OCI-LY7 (cell line): ENCODE results near the gene TCTN1. TPM values are rescaled to one million over a fixed set of nuclear protein-coding genes. Genes with fewer than 3 reads are reported as not detected.
"Not testable (repeated sequence)": the region's sequence is repeated elsewhere in the genome, so short reads cannot be mapped to it uniquely, and the experiment has no call there.

ENCODE experiments used
- BruUV-seq: library from RNA; stranded (reverse); fragments of 400-500 nt; replicated peaks from 2 replicates; lab custom pipeline; 2021; lab: Mats Ljungman, UMichigan
- CTCF ChIA-PET: fragments of 300-600 bp; sonication (Branson Sonifier 250); formaldehyde crosslinking; loops from one replicate; lab custom pipeline; 2022; ENCODE audit warnings: antibody characterized with exemption; ENCODE audit not compliant: unreplicated experiment; lab: Charles Lee
- POLR2A ChIA-PET: fragments of 300-600 bp; sonication (Branson Sonifier 250); formaldehyde crosslinking; loops from one replicate; lab custom pipeline; 2022; ENCODE audit warnings: antibody characterized with exemption; lab: Charles Lee
- DNase-seq: peaks from one replicate; pipeline ENCODE4 v3.0.0-alpha.2; 2015; ENCODE audit warnings: low spot score
- H2AFZ ChIP-seq: fragments of 200-600 bp; sonication (generic), shearing (Covaris generic); 2 replicates; pipeline ENCODE4 v1.6.1; 2014; ENCODE audit warnings: mild to moderate bottlenecking, antibody characterized with exemption, low read length, moderate library complexity
- H3K27ac ChIP-seq: fragments of 200-600 bp; sonication (generic); 2 replicates; pipeline ENCODE4 v1.5.1; 2014; ENCODE audit warnings: mixed run types, low read depth, mild to moderate bottlenecking, moderate library complexity, low read length, inconsistent platforms; ENCODE audit not compliant: poor library complexity, severe bottlenecking
- H3K36me3 ChIP-seq: fragments of 200-600 bp; sonication (generic); 2 replicates; pipeline ENCODE4 v1.6.1; 2014; ENCODE audit warnings: mild to moderate bottlenecking, antibody characterized with exemption, low read length, moderate library complexity, mixed read lengths; ENCODE audit not compliant: insufficient read depth
- H3K4me1 ChIP-seq: fragments of 200-600 bp; sonication (generic); 2 replicates; pipeline ENCODE4 v1.5.1; 2014; ENCODE audit warnings: mild to moderate bottlenecking, low read length; ENCODE audit not compliant: insufficient read depth, poor library complexity, severe bottlenecking
- H3K4me2 ChIP-seq: fragments of 200-600 bp; sonication (generic); 2 replicates; pipeline ENCODE4 v1.6.1; 2014; ENCODE audit warnings: mild to moderate bottlenecking, low read length
- H3K4me3 ChIP-seq: fragments of 200-600 bp; sonication (generic); 2 replicates; pipeline ENCODE4 v1.5.1; 2014; ENCODE audit warnings: mild to moderate bottlenecking, low read depth, low read length; ENCODE audit not compliant: poor library complexity, severe bottlenecking
- H3K79me2 ChIP-seq: fragments of 200-600 bp; sonication (generic); 2 replicates; pipeline ENCODE4 v1.6.1; 2016; ENCODE audit warnings: low read depth, mild to moderate bottlenecking, low read length, moderate library complexity, mixed read lengths; ENCODE audit not compliant: insufficient read depth
- H3K9me2 ChIP-seq: fragments of 200-600 bp; sonication (generic); 2 replicates; pipeline ENCODE4 v1.6.1; 2016; ENCODE audit warnings: mild to moderate bottlenecking, low read length, mixed read lengths; ENCODE audit not compliant: insufficient read depth
- H3K9me3 ChIP-seq: fragments of 200-600 bp; sonication (generic); 2 replicates; pipeline ENCODE4 v1.6.1; 2014; ENCODE audit warnings: mild to moderate bottlenecking, mixed run types, low read length, mixed read lengths
- H4K20me1 ChIP-seq: fragments of 200-600 bp; sonication (generic); 2 replicates; pipeline ENCODE4 v1.6.1; 2014; ENCODE audit warnings: mild to moderate bottlenecking, antibody characterized with exemption, low read length, moderate library complexity, mixed read lengths; ENCODE audit not compliant: insufficient read depth
- EZH2phosphoT487 ChIP-seq: fragments of 200-600 bp; sonication (generic); IDR thresholded peaks from 2 replicates; pipeline ENCODE4 v1.6.1; 2018; ENCODE audit warnings: low read depth, borderline replicate concordance, mild to moderate bottlenecking, mixed run types, antibody characterized with exemption, low read length, moderate library complexity, mixed read lengths
- intact Hi-C: fragments of 100-400 bp; cut with micrococcal nuclease; formaldehyde crosslinking; loops from one replicate; pipeline ENCODE4 v1.10.0; 2022; ENCODE audit not compliant: unreplicated experiment
- total RNA-seq, 2 experiments: library from RNA; depleted of rRNA in 1 of 2; stranded (reverse); fragments of >200 nt in 1 of 2; shearing (Covaris generic) in 1 of 2; gene quantifications; 2 replicates each; pipeline ENCODE4 v1.2.3, GENCODE V29; 2014 to 2022
- TF ChIP-seq, protein P1 (sequence below): fragments of 200-600 bp; sonication (generic); conservative IDR thresholded peaks from 2 replicates; pipeline ENCODE4 v1.5.1; 2014; ENCODE audit warnings: mild to moderate bottlenecking, antibody characterized with exemption, low read length, moderate library complexity, mixed read lengths

TCTN1 gene
- total RNA-seq, 2 experiments from 2014 or later: 8.7 to 19.9 TPM

DNA sequence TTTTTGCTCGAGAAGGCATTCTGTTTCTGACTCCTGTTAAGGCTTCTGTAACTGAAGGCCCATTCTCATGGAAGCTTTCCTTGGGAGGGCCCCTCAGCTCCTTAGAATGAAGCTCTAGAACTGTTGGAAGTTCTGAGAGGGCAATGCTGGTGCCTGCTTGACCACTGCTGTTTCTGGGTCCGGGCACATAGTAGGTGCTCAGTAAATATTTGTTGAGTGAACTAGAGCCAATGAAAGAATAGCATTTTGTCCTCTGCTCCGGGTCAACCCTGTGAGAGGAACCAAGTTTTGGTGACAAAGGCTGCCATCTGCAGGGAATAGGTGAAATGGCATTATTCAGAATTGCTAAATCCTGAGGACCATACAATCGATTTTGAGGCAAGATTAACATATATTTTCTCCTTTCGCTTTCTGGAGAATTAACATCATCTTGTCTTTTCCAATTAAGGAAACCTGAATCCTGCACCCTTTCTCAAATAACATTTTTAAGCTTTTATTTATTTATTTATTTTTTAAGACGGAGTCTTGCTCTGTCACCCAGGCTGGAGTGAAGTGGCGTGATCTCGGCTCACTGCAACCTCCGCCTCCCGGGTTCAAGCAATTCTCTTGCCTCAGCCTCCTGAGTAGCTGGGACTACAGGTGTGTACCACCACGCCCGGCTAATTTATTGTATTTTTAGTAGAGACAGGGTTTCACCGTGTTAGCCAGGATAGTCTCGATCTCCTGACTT lies 11.7 kb upstream of the TCTN1 start:
- H3K36me3 ChIP-seq, H4K20me1 ChIP-seq, H3K79me2 ChIP-seq, H2AFZ ChIP-seq, H3K4me3 ChIP-seq, BruUV-seq, H3K9me3 ChIP-seq, H3K27ac ChIP-seq, H3K9me2 ChIP-seq, H3K4me2 ChIP-seq: not testable (repeated sequence)
- intact Hi-C loops: loop anchor here (1.0 to 5.0 kb wide), 4 partner anchors 96 to 500 kb away; no protein-coding TSS in a partner anchor
- ChIA-PET POLR2A (interaction anchor here (0.7 to 1.4 kb wide), 6 partner anchors 11 to 102 kb away, joined by 3 to 4 read pairs (median 4); partner anchors contain the start of gene TCTN1), CTCF (interaction anchor here (0.8 to 1.9 kb wide), 5 partner anchors 37 to 152 kb away, joined by 3 to 5 read pairs (median 3); partner anchors contain the start of genes ARPC3, FAM216A and GPN3)
- peaks cover 29% of the 10 kb centered on the region for H3K4me1 ChIP-seq
- peak; percentile 81 for DNase-seq
- TF ChIP-seq, protein P1, sequence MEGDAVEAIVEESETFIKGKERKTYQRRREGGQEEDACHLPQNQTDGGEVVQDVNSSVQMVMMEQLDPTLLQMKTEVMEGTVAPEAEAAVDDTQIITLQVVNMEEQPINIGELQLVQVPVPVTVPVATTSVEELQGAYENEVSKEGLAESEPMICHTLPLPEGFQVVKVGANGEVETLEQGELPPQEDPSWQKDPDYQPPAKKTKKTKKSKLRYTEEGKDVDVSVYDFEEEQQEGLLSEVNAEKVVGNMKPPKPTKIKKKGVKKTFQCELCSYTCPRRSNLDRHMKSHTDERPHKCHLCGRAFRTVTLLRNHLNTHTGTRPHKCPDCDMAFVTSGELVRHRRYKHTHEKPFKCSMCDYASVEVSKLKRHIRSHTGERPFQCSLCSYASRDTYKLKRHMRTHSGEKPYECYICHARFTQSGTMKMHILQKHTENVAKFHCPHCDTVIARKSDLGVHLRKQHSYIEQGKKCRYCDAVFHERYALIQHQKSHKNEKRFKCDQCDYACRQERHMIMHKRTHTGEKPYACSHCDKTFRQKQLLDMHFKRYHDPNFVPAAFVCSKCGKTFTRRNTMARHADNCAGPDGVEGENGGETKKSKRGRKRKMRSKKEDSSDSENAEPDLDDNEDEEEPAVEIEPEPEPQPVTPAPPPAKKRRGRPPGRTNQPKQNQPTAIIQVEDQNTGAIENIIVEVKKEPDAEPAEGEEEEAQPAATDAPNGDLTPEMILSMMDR: peak; percentile 87

DNA sequence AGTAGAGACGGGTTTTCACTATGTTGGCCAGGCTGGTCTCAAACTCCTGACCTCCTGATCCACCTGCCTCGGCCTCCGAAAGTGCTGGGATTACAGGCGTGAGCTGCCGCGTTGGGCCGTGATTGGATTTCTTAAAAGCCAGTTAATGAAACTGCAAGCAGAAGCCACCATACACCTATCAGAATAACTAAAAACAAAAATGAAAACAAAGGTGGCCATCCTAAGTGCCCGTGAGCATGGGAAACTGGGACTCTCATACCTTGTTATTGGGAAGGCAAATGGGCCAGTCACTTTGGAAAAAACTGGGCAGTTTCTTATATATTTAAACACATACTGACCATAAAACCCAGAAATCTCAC lies 7.7 kb upstream of the TCTN1 start:
- DNase-seq: no peak
- Histone ChIP-seq H4K20me1 (no peaks in the 10 kb centered on the region), H3K27ac (peak overlapping the region; percentile 91), H3K4me2 (peak overlapping the region; percentile 63), H2AFZ (peak overlapping the region; percentile 67), H3K9me3 (no peaks in the 10 kb centered on the region), H3K4me3 (peak overlapping the region; percentile 64), H3K79me2 (no peaks in the 10 kb centered on the region), H3K9me2 (no peaks in the 10 kb centered on the region), H3K36me3 (no peaks in the 10 kb centered on the region), H3K4me1 (peaks cover 56% of the 10 kb centered on the region)
- TF ChIP-seq EZH2phosphoT487: no peak
- TF ChIP-seq, protein P1: no peak
- ChIA-PET CTCF (no interaction called here), POLR2A (interaction anchor here (0.6 to 3.4 kb wide), 24 partner anchors 9 to 411 kb away, joined by 3 to 21 read pairs (median 4); partner anchors contain the start of genes FAM216A and TCTN1)
- BruUV-seq: no TSS peak
- intact Hi-C loops: no loop called here
